Eye (tissue), 1 donor: ENCODE data around the gene PLEKHH2.
"Not testable (repeated sequence)": the region's sequence is repeated elsewhere in the genome, so short reads cannot be mapped to it uniquely, and the experiment has no call there.

Experiments used
- DNase-seq: peaks from one replicate; pipeline ENCODE4 v3.0.0-alpha.2; 2015

PLEKHH2 gene

DNA sequence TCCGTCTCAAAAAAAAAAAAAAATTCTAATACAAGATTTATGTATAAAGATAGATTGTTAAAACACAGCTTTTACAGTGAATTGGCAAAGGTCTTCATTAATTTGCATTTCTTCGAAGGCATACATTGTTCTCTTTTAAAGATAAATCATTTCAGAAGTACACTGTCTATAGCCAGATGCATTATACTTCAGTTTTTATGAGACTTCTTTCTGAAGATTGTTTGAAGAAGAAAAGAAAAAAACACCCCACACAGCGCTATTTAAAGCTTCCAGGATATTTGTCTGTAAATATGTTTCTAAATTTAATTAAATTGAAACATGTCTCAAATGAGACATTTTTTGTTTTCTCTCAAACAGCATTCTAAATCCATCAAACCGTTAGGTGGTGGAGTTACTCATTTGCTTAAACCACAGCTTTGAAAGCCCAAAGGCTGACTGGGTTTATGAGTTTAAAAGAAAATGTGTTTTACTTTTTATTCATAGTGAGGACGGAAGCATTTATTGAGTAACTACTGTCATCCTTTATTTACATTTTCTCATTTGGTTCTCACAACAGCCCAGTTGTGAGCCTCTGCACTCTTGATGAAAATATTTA lies 81.6 kb downstream of the PLEKHH2 start:
- no peak for DNase-seq

DNA sequence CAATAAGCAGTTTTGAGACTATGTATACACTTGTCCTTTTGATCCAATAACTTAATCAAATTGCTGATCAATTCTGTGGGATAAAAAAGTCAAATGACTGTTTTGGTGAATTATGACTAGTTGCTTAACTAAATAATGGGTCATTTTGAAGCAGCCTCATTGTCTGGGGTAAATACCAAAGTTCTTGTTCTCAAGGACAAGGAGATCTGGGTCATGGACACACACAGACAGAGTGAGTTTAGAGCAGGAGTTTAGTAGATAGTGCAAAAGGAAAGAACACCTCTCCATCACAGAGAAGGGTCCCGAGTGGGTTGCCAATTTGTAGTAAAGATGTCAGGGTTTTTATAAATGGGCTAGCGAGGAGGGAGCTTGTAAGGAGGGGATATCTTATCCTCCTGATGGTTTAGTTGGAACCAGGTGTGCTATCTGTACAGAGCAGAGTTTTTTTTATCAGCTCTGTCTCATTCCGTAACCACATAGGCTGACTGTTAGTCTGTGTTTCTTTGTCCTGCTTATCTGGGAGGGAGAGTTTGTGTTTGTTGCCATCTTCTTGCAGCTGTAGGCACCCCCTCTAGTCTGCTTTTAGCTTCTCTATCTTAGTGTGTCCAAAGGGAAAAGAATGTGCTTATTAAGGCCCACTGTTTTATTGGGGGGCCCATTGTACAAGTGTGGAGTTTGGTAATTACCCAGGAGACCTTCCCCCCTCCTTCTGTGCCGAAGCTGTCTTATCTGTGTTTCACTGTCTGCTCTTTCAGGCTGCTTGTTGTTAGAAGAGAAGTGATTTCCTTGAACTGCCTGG lies 87.9 kb downstream of the PLEKHH2 start:
- peak; percentile 13 for DNase-seq

- DNase-seq, result no peak
Measured at GRCh38 chr2:43725711-43726246, 88.7 kb downstream of the PLEKHH2 start.

DNA sequence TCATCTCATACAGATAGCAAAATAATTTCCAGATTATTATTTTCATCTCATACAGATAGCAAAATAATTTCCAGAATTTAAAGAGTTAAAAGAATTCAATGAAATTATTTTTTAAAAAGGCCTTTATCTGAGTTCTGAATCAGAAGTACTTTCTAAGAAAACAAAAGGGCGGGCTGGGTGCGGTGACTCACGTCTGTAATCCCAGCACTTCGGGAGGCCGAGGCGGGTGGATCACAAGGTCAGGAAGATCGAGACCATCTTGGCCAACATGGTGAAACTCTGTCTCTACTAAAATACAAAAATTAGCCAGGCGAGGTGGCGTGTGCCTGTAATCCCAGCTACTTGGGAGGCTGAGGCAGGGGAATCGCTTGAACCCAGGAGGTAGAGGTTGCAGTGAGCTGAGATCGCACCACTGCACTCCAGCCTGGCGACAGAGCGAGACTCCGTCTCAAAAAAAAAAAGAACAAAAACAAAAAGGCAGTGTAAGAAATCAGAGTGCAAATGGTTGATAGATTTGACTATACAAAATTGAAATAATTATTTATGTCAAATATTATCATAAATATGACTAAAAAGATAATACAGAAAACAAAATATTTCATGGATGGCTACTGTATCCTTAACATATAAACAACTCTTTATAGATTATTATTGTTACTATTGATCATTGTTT lies 90.0 kb downstream of the PLEKHH2 start:
- not testable (repeated sequence) for DNase-seq

GRCh38 chr2:43727634-43728014 lies 90.6 kb downstream of the PLEKHH2 start:
- no peak for DNase-seq

DNA sequence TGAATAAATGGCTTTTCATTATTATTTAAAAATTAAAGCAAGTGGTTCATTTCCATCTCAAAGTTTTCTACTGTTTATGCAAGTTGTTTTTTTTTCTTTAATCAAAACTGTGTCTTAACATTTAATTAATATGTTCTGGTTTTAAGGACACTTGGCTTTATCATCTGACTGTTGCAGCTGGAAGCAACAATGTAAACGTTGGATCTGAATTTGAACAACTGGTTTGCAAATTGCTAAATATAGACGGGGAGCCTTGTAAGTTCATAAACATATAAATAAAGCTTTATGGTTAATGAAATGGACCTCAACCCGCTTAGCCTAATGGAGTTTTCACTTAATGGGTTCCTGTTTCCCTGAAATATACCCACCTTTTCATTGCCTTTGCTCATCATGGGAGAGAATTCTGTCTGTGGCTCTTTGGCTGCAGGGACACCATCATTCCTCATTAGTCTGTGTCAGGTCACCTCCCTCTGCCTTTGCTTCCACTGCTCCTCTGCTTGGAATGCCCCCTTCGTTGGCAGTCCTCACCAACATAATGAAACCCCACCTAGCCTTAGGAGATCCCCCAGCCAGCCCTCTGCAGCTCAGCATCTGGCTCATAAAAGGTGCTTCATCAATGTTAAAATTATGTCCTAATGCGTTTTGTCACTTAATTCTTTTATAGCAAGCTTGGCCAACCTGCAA lies 92.6 kb downstream of the PLEKHH2 start:
- no peak for DNase-seq

DNA sequence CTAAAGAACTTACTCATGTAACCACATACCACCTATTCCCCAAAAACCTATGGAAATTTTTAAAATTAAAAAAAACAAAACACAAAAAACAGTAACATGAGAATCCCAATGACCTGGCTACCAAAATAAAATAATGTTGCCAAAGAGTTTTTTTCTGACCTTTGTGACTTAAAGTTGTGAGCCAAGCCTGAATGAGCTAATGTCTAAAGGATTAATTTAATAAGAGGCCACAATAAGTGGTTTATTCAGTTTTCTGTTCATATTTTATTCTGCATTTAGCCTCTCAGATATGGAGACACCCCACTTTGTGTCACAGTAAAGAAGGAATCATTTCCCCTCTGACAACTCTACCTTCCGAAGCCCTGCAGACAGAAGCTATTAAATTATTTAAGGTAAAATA lies 94.2 kb downstream of the PLEKHH2 start:
- DNase-seq, result no peak

DNA sequence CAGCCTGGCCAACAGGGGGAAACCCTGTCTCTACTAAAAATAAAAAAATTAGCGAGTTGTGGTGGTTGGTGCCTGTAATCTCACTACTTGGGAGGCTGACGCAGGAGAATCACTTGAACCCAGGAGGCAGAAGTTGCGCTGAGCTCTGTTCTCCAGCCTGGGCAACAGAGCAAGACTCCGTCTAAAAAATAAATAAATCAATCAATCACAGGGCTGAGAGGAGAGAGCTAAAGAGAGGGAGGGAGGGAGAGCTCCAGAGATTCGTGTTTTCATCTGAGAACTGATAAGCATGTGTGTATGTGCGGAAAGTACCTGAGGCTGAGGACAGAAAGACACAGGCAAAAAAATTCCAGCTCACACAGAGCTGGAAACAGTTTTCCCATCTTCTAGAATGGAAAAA lies 99.6 kb downstream of the PLEKHH2 start:
- no peak for DNase-seq

GRCh38 chr2:43737097-43737854 lies 100.2 kb downstream of the PLEKHH2 start:
- no peak for DNase-seq

GRCh38 chr2:43737855-43738254 lies 100.8 kb downstream of the PLEKHH2 start:
- DNase-seq, result no peak

GRCh38 chr2:43738257-43738656 lies 101.2 kb downstream of the PLEKHH2 start:
- no peak for DNase-seq

DNA sequence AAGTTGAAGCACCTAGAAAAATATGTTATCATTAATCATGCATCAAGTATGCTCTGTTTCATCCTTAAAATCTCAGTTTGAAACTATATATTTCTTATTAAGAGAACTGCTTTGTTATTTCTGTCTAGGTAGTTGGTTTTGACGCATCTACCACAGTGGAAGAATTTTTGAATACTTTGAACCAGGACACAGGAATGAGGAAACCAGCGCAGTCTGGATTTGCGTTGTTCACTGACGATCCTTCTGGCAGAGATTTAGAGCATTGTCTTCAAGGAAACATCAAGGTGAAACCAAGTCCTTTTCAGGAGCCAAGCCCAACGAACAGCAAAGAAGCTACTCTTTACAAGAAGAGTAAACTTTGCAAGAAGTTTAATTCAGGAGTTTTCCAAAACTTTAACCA lies 106.6 kb downstream of the PLEKHH2 start:
- DNase-seq, result no peak

GRCh38 chr2:43745457-43745856 lies 108.4 kb downstream of the PLEKHH2 start:
- DNase-seq, result no peak

DNA sequence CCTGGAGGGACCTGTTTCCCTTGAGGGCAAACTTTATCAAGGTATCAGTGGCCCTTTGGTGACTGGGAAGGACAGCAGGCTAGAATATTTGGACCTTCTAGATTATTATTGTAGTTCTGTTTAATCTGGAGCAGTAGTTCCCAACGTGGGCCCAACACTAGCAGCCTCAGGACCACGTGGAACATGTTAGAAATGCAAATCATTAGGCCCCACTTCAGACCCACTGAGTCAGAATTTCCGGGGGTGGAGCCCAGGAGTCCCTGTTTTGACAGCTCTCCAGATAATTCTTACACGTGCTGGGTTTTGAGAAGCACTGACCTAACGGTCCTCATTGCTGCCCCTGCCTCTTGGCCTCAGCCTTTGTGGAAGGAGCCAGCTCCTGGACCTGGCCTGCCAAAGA lies 111.3 kb downstream of the PLEKHH2 start:
- DNase-seq, result no peak

- DNase-seq, result no peak
Measured at GRCh38 chr2:43749583-43749982, 112.5 kb downstream of the PLEKHH2 start.

- peak; percentile 12 for DNase-seq
Measured at GRCh38 chr2:43751476-43751990, 114.5 kb downstream of the PLEKHH2 start.

DNA sequence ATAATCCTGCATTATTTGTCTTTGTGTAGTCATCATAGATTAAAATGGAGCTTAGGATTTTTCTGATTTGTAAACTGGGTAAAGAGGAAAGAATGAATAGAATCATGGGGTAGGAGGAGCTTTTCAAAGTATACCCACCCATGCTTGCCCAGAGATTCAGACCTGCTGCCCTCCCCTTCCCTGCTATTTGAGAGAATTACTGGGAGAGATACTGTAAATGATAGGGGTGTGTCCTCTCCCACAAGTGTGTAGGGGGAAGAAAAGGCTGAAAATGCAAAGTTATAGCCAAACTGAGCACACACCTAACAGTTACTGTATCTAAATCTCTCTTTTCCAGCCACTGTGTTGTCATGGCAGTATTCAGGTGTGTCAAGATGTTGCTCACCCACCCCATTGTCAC lies 115.2 kb downstream of the PLEKHH2 start:
- no peak for DNase-seq

DNA sequence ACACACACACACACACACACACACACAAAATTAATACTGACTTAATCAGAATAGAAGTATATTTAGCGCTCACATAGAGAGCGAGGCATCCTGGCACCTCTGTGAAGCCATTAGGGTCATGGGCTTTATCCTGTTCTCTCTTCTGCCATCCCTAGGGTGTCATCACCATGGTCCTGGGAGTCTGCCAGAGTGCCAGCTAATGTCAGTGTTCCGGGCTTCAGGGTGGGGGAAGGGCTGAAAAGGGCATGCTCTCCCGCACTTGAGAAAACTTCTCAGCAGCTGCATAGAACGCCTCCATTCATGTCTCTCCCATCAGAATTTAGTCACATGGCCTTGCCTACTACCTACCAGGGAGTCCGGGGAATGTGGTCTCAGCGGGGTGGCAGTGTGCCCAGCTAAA lies 117.1 kb downstream of the PLEKHH2 start:
- DNase-seq, result peak; percentile 37

DNA sequence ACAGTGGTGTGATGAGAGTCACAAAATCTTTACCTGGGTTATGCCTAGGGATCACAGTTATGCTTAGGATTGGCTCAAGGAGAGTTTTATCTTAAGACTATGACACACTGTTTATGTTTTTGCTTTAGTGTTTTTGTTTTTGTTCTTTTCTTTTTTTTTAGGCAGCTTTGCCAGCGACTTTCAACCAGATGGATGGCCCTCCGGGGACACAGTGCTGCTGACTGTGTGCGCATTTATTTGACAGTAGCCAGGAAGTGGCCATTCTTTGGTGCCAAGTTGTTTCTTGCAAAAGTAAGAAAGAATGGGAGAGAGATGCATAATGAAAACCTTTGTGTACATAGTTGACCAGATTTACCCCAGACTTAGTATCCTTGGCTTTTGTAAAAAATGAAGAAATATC lies 121.7 kb downstream of the PLEKHH2 start:
- peak; percentile 13 for DNase-seq

DNA sequence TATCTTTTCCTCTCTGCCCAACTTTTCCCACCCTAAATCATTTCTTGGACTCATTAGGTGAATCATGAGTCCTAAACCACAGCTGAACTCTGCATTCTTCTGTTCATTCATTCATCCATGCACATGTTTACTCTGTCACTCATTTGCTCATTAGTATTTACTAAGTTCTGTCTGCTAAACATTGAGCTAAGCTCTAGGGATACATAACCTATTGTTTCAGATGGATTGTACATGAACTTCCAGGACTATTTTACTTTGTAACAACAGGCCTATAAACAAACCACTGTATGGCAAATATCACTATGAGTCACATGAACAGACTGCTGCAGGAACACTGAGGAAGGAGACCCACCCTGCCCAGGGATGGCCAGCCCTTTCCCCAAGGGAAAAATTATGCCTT lies 122.1 kb downstream of the PLEKHH2 start:
- DNase-seq, result no peak

GRCh38 chr2:43762286-43762685 lies 125.2 kb downstream of the PLEKHH2 start:
- no peak for DNase-seq

DNA sequence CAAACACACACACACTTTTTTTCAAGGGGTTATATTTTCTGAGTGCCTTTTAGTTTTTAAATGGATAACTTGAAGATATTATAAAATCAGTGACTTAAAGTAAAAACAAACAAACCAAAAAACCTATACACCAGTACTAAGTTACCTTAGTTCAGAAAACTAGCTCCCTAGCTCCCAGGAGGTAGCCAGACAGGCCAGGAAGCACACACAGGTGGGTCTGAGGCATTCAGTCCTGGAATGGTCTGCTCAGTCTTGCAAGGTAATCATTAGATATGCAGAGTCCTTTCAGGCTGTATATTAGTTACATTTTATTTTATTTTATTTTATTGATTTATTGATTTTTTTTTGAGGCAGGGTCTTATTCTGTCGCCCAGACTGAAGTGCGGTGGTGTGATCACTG lies 126.0 kb downstream of the PLEKHH2 start:
- no peak for DNase-seq
